CD8-positive, alpha-beta memory T cell (primary cell): Measurements from ENCODE around the gene TP53I11. TPM values are rescaled to one million over a fixed set of nuclear protein-coding genes. Genes with fewer than 3 reads are reported as not detected.

Experiments
- CTCF ChIA-PET: fragments of 350-600 bp; sonication (Branson Sonifier 250); formaldehyde crosslinking; loops from one replicate; lab custom pipeline; 2021; ENCODE audit warnings: antibody characterized with exemption; lab: Charles Lee
- POLR2A ChIA-PET: fragments of 350-600 bp; sonication (Branson Sonifier 250); formaldehyde crosslinking; loops from one replicate; lab custom pipeline; 2021; ENCODE audit warnings: antibody characterized with exemption; lab: Charles Lee
- DNase-seq, 5 donors: peaks; one replicate each; pipeline versions ENCODE4 v3.0.0 to v3.0.0-alpha.2; 2020 to 2022; ENCODE audit warnings: mixed read lengths in 1 of 5
- H3K27ac ChIP-seq: one replicate; pipeline ENCODE4 v1.7.0; 2013; ENCODE audit warnings: low read depth, mild to moderate bottlenecking, low read length, moderate library complexity
- H3K27me3 ChIP-seq: 2 replicates; pipeline ENCODE4 v1.7.0; 2013; ENCODE audit warnings: low read length, mild to moderate bottlenecking; ENCODE audit not compliant: insufficient read depth, poor library complexity, severe bottlenecking
- H3K36me3 ChIP-seq: 2 replicates; pipeline ENCODE4 v1.7.0; 2013; ENCODE audit warnings: mild to moderate bottlenecking, low read length, moderate library complexity; ENCODE audit not compliant: insufficient read depth
- H3K4me1 ChIP-seq: 2 replicates; pipeline ENCODE4 v1.7.0; 2013; ENCODE audit warnings: mild to moderate bottlenecking, low read length, moderate library complexity; ENCODE audit not compliant: insufficient read depth
- H3K4me3 ChIP-seq: 2 replicates; pipeline ENCODE4 v1.7.0; 2013; ENCODE audit warnings: mild to moderate bottlenecking, low read length
- H3K9me3 ChIP-seq: 2 replicates; pipeline ENCODE4 v1.7.0; 2013; ENCODE audit warnings: mild to moderate bottlenecking, low read length
- H3K27ac Mint-ChIP-seq, 8 donors: one replicate each; pipeline ENCODE4 v1.8.0; 2020 to 2021; ENCODE audit warnings: mixed read lengths in 8 of 8, mild to moderate bottlenecking in 6 of 8, inconsistent platforms in 3 of 8, moderate library complexity in 3 of 8
- H3K27me3 Mint-ChIP-seq, 2 donors: one replicate each; pipeline ENCODE4 v1.8.0; 2020 to 2021; ENCODE audit warnings: mixed read lengths in 2 of 2, mild to moderate bottlenecking in 1 of 2, moderate library complexity in 1 of 2
- H3K36me3 Mint-ChIP-seq, 3 donors: one replicate each; pipeline ENCODE4 v1.8.0; 2020 to 2021; ENCODE audit warnings: mixed read lengths in 3 of 3, inconsistent platforms in 1 of 3, mild to moderate bottlenecking in 1 of 3
- H3K4me1 Mint-ChIP-seq, 3 donors: one replicate each; pipeline ENCODE4 v1.8.0; 2020 to 2021; ENCODE audit warnings: mixed read lengths in 3 of 3, inconsistent platforms in 1 of 3, mild to moderate bottlenecking in 1 of 3
- H3K4me3 Mint-ChIP-seq, 7 donors: one replicate each; pipeline ENCODE4 v1.8.0; 2020 to 2021; ENCODE audit warnings: mixed read lengths in 7 of 7, mild to moderate bottlenecking in 6 of 7, moderate library complexity in 4 of 7, inconsistent platforms in 2 of 7
- H3K9me3 Mint-ChIP-seq, 5 donors: one replicate each; pipeline ENCODE4 v1.8.0; 2020 to 2022; ENCODE audit warnings: mixed read lengths in 5 of 5, mild to moderate bottlenecking in 3 of 5, moderate library complexity in 2 of 5, inconsistent platforms in 1 of 5
- polyA plus RNA-seq: library from polyadenylated mRNA; unstranded; fragments of 300-500 nt; fragmentation: Illumina TruSeq; gene quantifications from one replicate; pipeline ENCODE4 v1.2.3, GENCODE V29; 2021
- total RNA-seq, 2 experiments: library from RNA; stranded (reverse); gene quantifications; one replicate each; pipeline ENCODE4 v1.2.3, GENCODE V29; 2021

Gene TP53I11
- total and polyA plus RNA-seq, 3 experiments from 2014 or later, result 16.9 to 32.1 (median 18.1) TPM

DNA sequence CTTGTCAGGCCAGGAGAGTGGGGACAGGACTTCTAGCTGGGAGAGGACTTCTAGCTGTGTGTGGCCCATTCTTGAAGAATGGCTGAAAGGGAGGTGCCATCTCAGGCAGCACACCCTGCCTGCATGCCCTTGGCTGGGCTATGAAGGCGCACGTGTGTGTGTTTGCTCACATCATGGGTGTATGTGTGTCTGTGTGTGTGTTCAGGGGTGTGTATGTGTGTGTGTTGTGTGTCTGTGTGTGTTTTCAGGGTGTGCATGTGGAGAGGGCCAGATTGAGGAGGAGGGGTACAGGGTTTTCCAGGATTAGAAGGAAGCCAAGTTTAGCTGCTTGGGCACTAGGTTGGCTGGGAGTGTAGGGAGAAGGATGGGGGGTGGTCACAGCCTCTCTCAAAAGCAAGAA lies 16.6 kb downstream of the TP53I11 start:
- Histone ChIP-seq H3K27me3 (no peaks in the 10 kb centered on the region), H3K4me3 (no peak overlapping the region), H3K9me3 (no peaks in the 10 kb centered on the region), H3K4me1 (no peaks in the 10 kb centered on the region), H3K36me3 (no peaks in the 10 kb centered on the region), H3K27ac (no peak overlapping the region)
- Mint-ChIP-seq H3K4me3 (no peak overlapping the region), H3K36me3 (peaks cover 0 to 13% (median 4%) of the 10 kb centered on the region in 3 donors), H3K9me3 (no peaks in the 10 kb centered on the region), H3K27ac (peak overlapping the region in 1 of 8 donors; percentile 95), H3K4me1 (peaks cover 3 to 4% (median 3%) of the 10 kb centered on the region in 3 donors), H3K27me3 (no peaks in the 10 kb centered on the region)
- DNase-seq, result no peak
- POLR2A ChIA-PET, result no interaction called here
- CTCF ChIA-PET, result interaction anchor here (24.4 kb wide), 1 partner anchor 170 kb away, joined by 1027 read pairs; no protein-coding TSS in a partner anchor

DNA sequence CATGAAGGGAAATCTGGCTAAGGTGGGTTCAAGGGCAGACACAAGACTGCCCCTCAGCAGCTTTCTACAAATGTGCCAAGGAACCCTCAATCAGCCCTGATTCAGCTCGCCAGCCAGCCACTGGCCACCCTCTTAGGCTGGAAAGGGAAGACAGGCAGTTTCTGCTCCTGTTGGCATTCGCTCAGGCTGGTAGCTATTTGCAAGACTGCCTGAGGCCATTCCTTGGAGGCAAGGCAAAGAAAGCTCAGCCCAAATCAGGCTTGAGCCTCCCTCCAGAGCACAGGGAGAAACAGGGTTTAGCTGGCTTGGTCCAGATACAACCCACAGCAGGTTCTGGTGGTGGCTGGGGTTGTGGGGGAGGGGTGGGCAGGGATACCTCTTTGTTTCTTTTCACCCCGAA lies 19.2 kb downstream of the TP53I11 start:
- Mint-ChIP-seq H3K27ac (peak overlapping the region in 1 of 8 donors; percentile 71), H3K4me3 (no peak overlapping the region), H3K9me3 (no peaks in the 10 kb centered on the region), H3K27me3 (peaks cover 0 to 2% of the 10 kb centered on the region in 2 donors), H3K4me1 (peaks cover 5 to 9% (median 8%) of the 10 kb centered on the region in 3 donors), H3K36me3 (peaks cover 0 to 13% (median 4%) of the 10 kb centered on the region in 3 donors)
- Histone ChIP-seq H3K9me3 (no peaks in the 10 kb centered on the region), H3K27me3 (no peaks in the 10 kb centered on the region), H3K27ac (no peak overlapping the region), H3K4me3 (no peak overlapping the region), H3K4me1 (no peaks in the 10 kb centered on the region), H3K36me3 (no peaks in the 10 kb centered on the region)
- DNase-seq, result no peak
- POLR2A ChIA-PET, result interaction anchor here (0.5 kb wide), 1 partner anchor 170 kb away, joined by 5 read pairs; no protein-coding TSS in a partner anchor
- CTCF ChIA-PET, result interaction anchor here (1.2 to 24.4 kb wide), 5 partner anchors 14 to 400 kb away, joined by 3 to 1027 read pairs (median 5); no protein-coding TSS in a partner anchor

DNA sequence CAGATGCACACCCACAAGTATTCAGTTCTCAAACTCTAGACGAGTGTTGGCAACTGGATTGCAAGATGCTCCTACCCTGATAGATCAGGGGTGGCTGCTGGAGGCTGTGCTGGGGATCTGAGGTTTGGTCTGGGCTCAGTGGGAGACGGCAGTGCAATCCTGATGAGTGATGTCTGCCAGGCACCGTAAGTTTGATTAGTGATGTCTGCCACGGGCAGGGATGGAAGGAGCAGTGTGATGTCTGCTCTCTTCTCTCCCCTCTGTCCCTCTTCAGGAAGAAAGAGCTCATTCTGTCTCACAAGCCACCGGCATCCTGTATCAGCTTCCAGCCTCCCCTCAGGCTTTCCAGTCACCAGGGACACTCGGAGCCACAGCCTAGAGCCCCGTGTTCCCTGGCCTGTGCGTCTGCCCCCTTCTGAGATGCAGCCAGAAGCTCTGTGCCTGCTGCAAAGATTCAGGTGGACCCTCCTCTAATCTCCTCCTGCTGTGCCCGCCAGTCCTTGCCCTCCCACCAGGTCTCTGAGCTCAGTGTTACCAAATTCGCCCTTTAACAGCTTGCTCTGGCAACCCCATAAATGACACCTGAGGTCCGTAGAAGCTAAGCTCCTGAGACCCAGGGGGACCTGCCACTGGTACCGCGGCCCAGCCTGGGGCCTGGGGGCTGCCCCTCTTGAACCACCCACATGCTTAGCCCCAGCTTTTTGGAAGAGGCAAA lies 19.9 kb downstream of the TP53I11 start:
- H3K27ac Mint-ChIP-seq, result peak overlapping the region in 3 of 8 donors; percentile 19 to 41 (median 24)
- H3K36me3 Mint-ChIP-seq, result peaks cover 0 to 11% (median 3%) of the 10 kb centered on the region in 3 donors
- H3K4me3 Mint-ChIP-seq, result peak overlapping the region in 1 of 7 donors; percentile 55
- H3K27me3 ChIP-seq, result no peaks in the 10 kb centered on the region
- no peaks in the 10 kb centered on the region for H3K9me3 ChIP-seq
- H3K4me1 Mint-ChIP-seq, result peaks cover 3 to 6% (median 5%) of the 10 kb centered on the region in 3 donors
- no peaks in the 10 kb centered on the region for H3K4me1 ChIP-seq
- no peaks in the 10 kb centered on the region for H3K36me3 ChIP-seq
- H3K27ac ChIP-seq, result no peak overlapping the region
- POLR2A ChIA-PET, result interaction anchor here (0.5 kb wide), 1 partner anchor 171 kb away, joined by 5 read pairs; no protein-coding TSS in a partner anchor
- no peak overlapping the region for H3K4me3 ChIP-seq
- H3K9me3 Mint-ChIP-seq, result no peaks in the 10 kb centered on the region
- peaks cover 0 to 2% of the 10 kb centered on the region in 2 donors for H3K27me3 Mint-ChIP-seq
- CTCF ChIA-PET, result interaction anchor here (1.3 to 24.4 kb wide), 4 partner anchors 14 to 400 kb away, joined by 3 to 1027 read pairs (median 6); no protein-coding TSS in a partner anchor
- no peak for DNase-seq

DNA sequence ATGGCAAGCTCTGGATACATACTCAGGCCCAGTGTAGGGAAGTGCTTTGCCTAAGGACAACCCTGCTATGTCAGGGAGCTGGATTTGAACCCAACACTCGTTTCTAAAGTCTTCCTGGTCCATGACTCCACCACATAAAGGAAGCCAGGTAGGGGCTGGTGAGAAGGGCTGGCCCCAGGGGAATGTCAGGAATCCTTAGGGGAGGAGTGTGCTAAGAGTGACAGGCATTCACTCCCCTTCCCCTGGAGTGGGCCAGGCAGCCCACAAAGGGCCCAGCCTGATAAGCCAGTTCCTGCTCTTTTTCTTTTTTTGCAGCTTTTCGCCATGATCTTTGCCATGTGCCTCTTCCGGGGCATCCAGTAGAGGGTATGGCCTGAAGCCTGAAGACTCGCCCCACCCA lies 21.9 kb downstream of the TP53I11 start:
- peaks cover 0 to 8% (median 2%) of the 10 kb centered on the region in 3 donors for H3K36me3 Mint-ChIP-seq
- DNase-seq, result no peak
- H3K4me3 Mint-ChIP-seq, result no peak overlapping the region
- no peaks in the 10 kb centered on the region for H3K27me3 ChIP-seq
- no peak overlapping the region for H3K4me3 ChIP-seq
- H3K36me3 ChIP-seq, result no peaks in the 10 kb centered on the region
- POLR2A ChIA-PET, result no interaction called here
- no peaks in the 10 kb centered on the region for H3K9me3 ChIP-seq
- no peaks in the 10 kb centered on the region for H3K4me1 ChIP-seq
- CTCF ChIA-PET, result interaction anchor here (0.8 to 24.4 kb wide), 11 partner anchors 9 to 726 kb away, joined by 3 to 1027 read pairs (median 6); no protein-coding TSS in a partner anchor
- peaks cover 3 to 6% (median 5%) of the 10 kb centered on the region in 3 donors for H3K4me1 Mint-ChIP-seq
- no peaks in the 10 kb centered on the region for H3K9me3 Mint-ChIP-seq
- no peak overlapping the region for H3K27ac ChIP-seq
- peaks cover 0 to 2% of the 10 kb centered on the region in 2 donors for H3K27me3 Mint-ChIP-seq
- peak overlapping the region in 4 of 8 donors; percentile 10 to 63 (median 40) for H3K27ac Mint-ChIP-seq

DNA sequence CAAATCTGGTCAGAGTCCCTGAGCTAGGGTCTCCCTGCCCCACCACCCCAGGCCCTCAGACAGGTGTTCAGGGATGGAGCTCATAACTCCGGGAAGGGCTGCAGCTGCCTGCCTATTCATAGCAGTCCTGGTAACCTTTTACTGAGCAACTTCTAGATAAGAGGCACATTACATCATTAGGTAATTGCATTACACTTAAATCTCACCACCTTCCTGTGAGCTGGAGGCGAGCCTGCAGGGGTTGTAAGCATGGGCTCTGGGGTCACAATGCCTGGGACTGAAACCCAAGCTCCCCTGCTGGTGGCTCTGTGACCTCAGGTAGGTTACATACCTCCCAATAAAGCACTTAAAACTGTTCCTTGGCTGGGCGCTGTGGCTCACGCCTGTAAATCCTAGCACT lies 22.5 kb downstream of the TP53I11 start:
- no peaks in the 10 kb centered on the region for H3K27me3 ChIP-seq
- Mint-ChIP-seq H3K36me3 (peaks cover 0 to 8% (median 2%) of the 10 kb centered on the region in 3 donors), H3K4me1 (peaks cover 3 to 6% (median 5%) of the 10 kb centered on the region in 3 donors), H3K4me3 (no peak overlapping the region), H3K9me3 (no peaks in the 10 kb centered on the region), H3K27me3 (peaks cover 0 to 2% of the 10 kb centered on the region in 2 donors), H3K27ac (no peak overlapping the region)
- ChIA-PET POLR2A (interaction anchor here (1.3 kb wide), 1 partner anchor 177 kb away, joined by 6 read pairs; no protein-coding TSS in a partner anchor), CTCF (interaction anchor here (0.8 to 24.4 kb wide), 15 partner anchors 9 to 727 kb away, joined by 3 to 1027 read pairs (median 5); no protein-coding TSS in a partner anchor)
- no peaks in the 10 kb centered on the region for H3K36me3 ChIP-seq
- no peak overlapping the region for H3K4me3 ChIP-seq
- H3K4me1 ChIP-seq, result no peaks in the 10 kb centered on the region
- H3K27ac ChIP-seq, result no peak overlapping the region
- DNase-seq, result no peak
- no peaks in the 10 kb centered on the region for H3K9me3 ChIP-seq

DNA sequence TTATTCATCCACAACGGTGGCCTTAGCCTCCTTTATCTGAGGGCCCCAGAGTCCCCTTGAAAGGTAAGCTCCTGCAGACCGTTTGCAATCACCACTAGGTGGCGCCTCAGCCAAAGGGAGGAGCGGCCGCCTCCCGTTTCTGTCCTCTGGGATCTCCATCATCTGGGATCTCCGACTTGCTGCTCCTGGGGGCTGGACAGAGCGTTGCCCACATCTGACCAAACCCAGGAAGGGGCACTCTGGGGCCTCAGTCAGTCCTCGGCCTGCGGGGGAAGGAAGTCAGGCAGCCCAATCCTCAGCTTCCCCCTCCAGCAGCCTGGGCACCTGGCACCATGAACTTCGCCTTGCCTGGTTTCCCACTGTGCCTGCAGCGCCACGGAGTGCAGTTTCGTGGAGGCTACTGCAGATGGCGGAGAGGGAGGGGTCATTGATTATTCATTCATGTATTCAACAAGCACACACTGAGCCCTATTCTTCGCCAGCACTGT lies 23.5 kb downstream of the TP53I11 start:
- CTCF ChIA-PET, result interaction anchor here (0.8 to 24.4 kb wide), 28 partner anchors 8 to 415 kb away, joined by 3 to 1027 read pairs (median 4); partner anchors contain the start of gene TP53I11
- H3K4me3 ChIP-seq, result no peak overlapping the region
- H3K36me3 ChIP-seq, result no peaks in the 10 kb centered on the region
- Mint-ChIP-seq H3K36me3 (peaks cover 0 to 9% (median 2%) of the 10 kb centered on the region in 3 donors), H3K4me1 (peaks cover 3 to 6% (median 5%) of the 10 kb centered on the region in 3 donors), H3K9me3 (no peaks in the 10 kb centered on the region), H3K27ac (peak overlapping the region in 1 of 8 donors; percentile 52), H3K4me3 (no peak overlapping the region), H3K27me3 (peaks cover 0 to 2% of the 10 kb centered on the region in 2 donors)
- POLR2A ChIA-PET, result interaction anchor here (1.3 kb wide), 1 partner anchor 178 kb away, joined by 6 read pairs; no protein-coding TSS in a partner anchor
- no peak overlapping the region for H3K27ac ChIP-seq
- no peaks in the 10 kb centered on the region for H3K4me1 ChIP-seq
- no peaks in the 10 kb centered on the region for H3K27me3 ChIP-seq
- DNase-seq, result peak; percentile 28 to 74 (median 49)
- H3K9me3 ChIP-seq, result no peaks in the 10 kb centered on the region

DNA sequence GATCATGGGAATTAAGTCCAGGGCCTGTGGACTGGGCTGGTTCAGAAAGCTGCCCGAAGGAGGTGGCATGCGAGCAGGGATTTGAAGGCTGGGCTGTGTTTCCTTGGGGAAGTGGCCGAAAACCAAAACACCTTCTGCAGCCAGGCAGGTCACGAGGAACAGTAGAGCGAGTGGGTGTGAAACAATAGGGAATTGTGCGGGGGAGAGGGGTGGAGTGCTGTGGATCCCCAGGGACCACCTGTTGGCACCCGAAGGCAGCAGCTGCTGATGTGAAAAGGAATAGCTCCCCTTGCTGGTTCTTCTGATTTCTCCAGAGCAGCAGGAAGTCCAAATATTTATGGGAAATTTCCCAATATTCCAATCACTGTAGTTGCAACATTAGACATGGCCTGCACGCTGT lies 24.6 kb downstream of the TP53I11 start:
- H3K27ac Mint-ChIP-seq, result peak overlapping the region in 1 of 8 donors; percentile 54
- peaks cover 0 to 2% of the 10 kb centered on the region in 2 donors for H3K27me3 Mint-ChIP-seq
- H3K4me3 Mint-ChIP-seq, result no peak overlapping the region
- Histone ChIP-seq H3K4me1 (no peaks in the 10 kb centered on the region), H3K27me3 (no peaks in the 10 kb centered on the region), H3K27ac (no peak overlapping the region), H3K36me3 (no peaks in the 10 kb centered on the region), H3K9me3 (no peaks in the 10 kb centered on the region), H3K4me3 (no peak overlapping the region)
- peaks cover 0 to 9% (median 2%) of the 10 kb centered on the region in 3 donors for H3K36me3 Mint-ChIP-seq
- POLR2A ChIA-PET, result no interaction called here
- DNase-seq, result no peak
- CTCF ChIA-PET, result interaction anchor here (1.0 to 24.4 kb wide), 8 partner anchors 13 to 294 kb away, joined by 3 to 1027 read pairs (median 4); no protein-coding TSS in a partner anchor
- peaks cover 3 to 6% (median 5%) of the 10 kb centered on the region in 3 donors for H3K4me1 Mint-ChIP-seq
- H3K9me3 Mint-ChIP-seq, result no peaks in the 10 kb centered on the region
